ENCODE results near the gene C1orf198. TPM values are rescaled to one million over a fixed set of nuclear protein-coding genes. Genes with fewer than 3 reads are reported as not detected.

The C1orf198 gene
- total and polyA plus RNA-seq, 2 of the 8 experiments (the other 6 are each of a cell fraction or from before 2014, with no cell fraction given): 30.6 to 45.0 TPM

- Histone ChIP-seq H3K9me3 (ENCODE audit: insufficient read depth in 2 of 2, low read depth in 1 of 2, low read length in 1 of 2) (0 out of 4 replicates have a peak, but pooled peaks cover 0 to 2% of the 10 kb centered on the region in 2 experiments), H3K36me3 (ENCODE audit: control insufficient read depth in 2 of 4, insufficient read depth in 4 of 4, low read length in 3 of 4) (peaks cover 0 to 18% (median 7%) of the 10 kb centered on the region in 4 experiments; a peak in 5 of 8 replicates), H3K27me3 (replicated peaks in 1 of 4; ENCODE audit: control insufficient read depth in 3 of 4, extremely low read depth in 1 of 4, insufficient read depth in 3 of 4, low read length in 3 of 4) (no peaks in the 10 kb centered on the region), H3K79me2 (ENCODE audit: control insufficient read depth in 1 of 2, insufficient read depth in 2 of 2, low read length in 2 of 2) (peaks cover 0 to 4% of the 10 kb centered on the region in 2 experiments; a peak in 2 of 4 replicates), H2BK5ac (ENCODE audit: low read depth, low read length) (no peak overlapping the region; the same call in 1 of the 2 replicates), H3K56ac (replicated peaks; ENCODE audit: insufficient read length, low read depth, low read length) (no peak overlapping the region), H3K23ac (ENCODE audit: insufficient read length) (no peak overlapping the region), H3K23me2 (ENCODE audit: low read depth, low read length) (no peaks in the 10 kb centered on the region), H3K9ac (replicated peaks in 1 of 4; ENCODE audit: extremely low read depth in 1 of 4, low read depth in 3 of 4, low read length in 3 of 4) (no peak overlapping the region), H3K79me1 (ENCODE audit: low read depth, low read length) (peaks cover 18% of the 10 kb centered on the region), H3K27ac (ENCODE audit: low read depth, low read length) (no peak overlapping the region), H2BK120ac (replicated peaks; ENCODE audit: low read depth, low read length) (no peak overlapping the region), H4K91ac (replicated peaks; ENCODE audit: insufficient read length, low read length) (no peak overlapping the region), H4K8ac (ENCODE audit: extremely low read depth, insufficient read depth, low read length) (no peak overlapping the region), H2AFZ (ENCODE audit: low read length) (no peak overlapping the region), H2BK12ac (ENCODE audit: low read depth, low read length) (no peak overlapping the region), H3K18ac (ENCODE audit: extremely low read depth, low read length) (no peak overlapping the region), H2BK20ac (ENCODE audit: low read length) (no peak overlapping the region), H3K4me3 (ENCODE audit: extremely low read depth in 1 of 4, insufficient read depth in 2 of 4, low read depth in 3 of 4, low read length in 4 of 4) (no peak overlapping the region), H3K4ac (replicated peaks; ENCODE audit: insufficient read length, low read depth, low read length) (no peak overlapping the region), H3K4me1 (replicated peaks in 1 of 4; ENCODE audit: control insufficient read depth in 3 of 4, insufficient read depth in 4 of 4, low read length in 3 of 4) (peaks cover 3 to 13% (median 6%) of the 10 kb centered on the region in 4 experiments; a peak in 6 of 7 replicates), H4K5ac (ENCODE audit: insufficient read length, low read depth, low read length) (no peak overlapping the region), H2BK15ac (ENCODE audit: low read length) (no peak overlapping the region), H4K20me1 (replicated peaks in 1 of 2; ENCODE audit: control insufficient read depth in 1 of 2, insufficient read depth in 2 of 2, low read length in 2 of 2) (peaks cover 6 to 10% of the 10 kb centered on the region in 2 experiments), H3K4me2 (ENCODE audit: insufficient read depth in 1 of 2, low read depth in 2 of 2, low read length in 2 of 2) (no peak overlapping the region), H3K14ac (ENCODE audit: insufficient read length) (no peak overlapping the region), H2AK5ac (ENCODE audit: low read depth, low read length) (no peak overlapping the region)
- WGBS, 2 experiments (ENCODE audit: extremely low coverage in 1 of 2, insufficient coverage in 1 of 2, insufficient read length in 1 of 2, insufficient replicate concordance in 2 of 2, low coverage in 1 of 2, low lambda C conversion rate in 2 of 2, missing lambda C conversion rate in 1 of 2): 63% methylated on average over 4 of the region's 5 CpGs; no CpG with 5 or more reads in 1 of the 2 experiments
- TF ChIP-seq CBX5 (IDR thresholded peaks at IDR 0.05; ENCODE audit: low read depth, low read length): no peak
- TF ChIP-seq ZNF274 (IDR thresholded peaks at IDR 0.05; ENCODE audit: borderline replicate concordance, extremely low read depth, low read length): no peak
- peak; percentile 64 for TF ChIP-seq TEAD4 (IDR thresholded peaks at IDR 0.05; ENCODE audit: low read depth, low read length)
- FAIRE-seq: no peak
- ChIA-PET CTCF (ENCODE audit: partially characterized antibody) (interaction anchor here (0.9 to 3.6 kb wide), 5 partner anchors 9 to 30 kb away, joined by 3 to 16 read pairs (median 3); no protein-coding TSS in a partner anchor), POLR2A (ENCODE audit: partially characterized antibody) (no interaction called here)
- DNase-seq (ENCODE audit: low read depth in 1 of 2, low spot score in 2 of 2): no peak
Measured at GRCh38 chr1:230851291-230851691, 17.0 kb downstream of the C1orf198 start.
